DOHH2 (cell line): ENCODE data around the gene ANTXR2.

Source experiments
- CTCF ChIP-seq: fragments of 200-600 bp; sonication (generic); IDR thresholded peaks from one replicate; pipeline ENCODE4 v1.5.1; 2014; ENCODE audit warnings: antibody characterized with exemption, mild to moderate bottlenecking, low read depth, low read length; ENCODE audit not compliant: poor library complexity, severe bottlenecking
- EZH2phosphoT487 ChIP-seq: fragments of 200-600 bp; sonication (generic); IDR thresholded peaks from 2 replicates; pipeline ENCODE4 v1.6.1; 2017; ENCODE audit warnings: borderline replicate concordance, mild to moderate bottlenecking, antibody characterized with exemption, low read length, moderate library complexity, mixed read lengths

- TF ChIP-seq EZH2phosphoT487, result no peak
- TF ChIP-seq CTCF, result no peak
These were observed 18.2 kb upstream of the ANTXR2 start for GRCh38 chr4:80091184-80091583.
